Heart right ventricle (tissue), 16 donors: ENCODE results near the gene BRAF. TPM values are rescaled to one million over a fixed set of nuclear protein-coding genes. Genes with fewer than 3 reads are reported as not detected.

Experiments
- ATAC-seq, 8 donors: fragments of 200-7000 bp; cut with Tn5 transposase; one replicate each; pipeline ENCODE4 v1.9.1; 2020; ENCODE audit warnings: mild to moderate bottlenecking in 8 of 8, moderate library complexity in 8 of 8, moderate number of reproducible peaks in 1 of 8
- DNase-seq, 2 donors: peaks; one replicate each; pipeline ENCODE4 v3.0.0-alpha.2; 2020
- H3K27ac ChIP-seq, 10 donors: fragments of 200-600 bp; sonication (generic) in 2 of 10; one replicate each; pipeline versions ENCODE4 v1.5.0 to v1.8.0; 2020 to 2022; ENCODE audit warnings: mild to moderate bottlenecking in 3 of 10
- H3K27me3 ChIP-seq, 7 donors: fragments of 200-600 bp; one replicate each; pipeline ENCODE4 v1.8.0; 2021 to 2022; ENCODE audit warnings: mild to moderate bottlenecking in 2 of 7
- H3K36me3 ChIP-seq, 9 donors: fragments of 200-600 bp; sonication (generic) in 1 of 9; one replicate each; pipeline versions ENCODE4 v1.5.0 to v1.8.0; 2020 to 2022; ENCODE audit warnings: mild to moderate bottlenecking in 2 of 9
- H3K4me1 ChIP-seq, 9 donors: fragments of 200-600 bp; sonication (generic) in 1 of 9; one replicate each; pipeline versions ENCODE4 v1.5.0 to v1.8.0; 2020 to 2022; ENCODE audit warnings: mild to moderate bottlenecking in 4 of 9
- H3K4me3 ChIP-seq, 10 donors: fragments of 200-600 bp; sonication (generic) in 2 of 10; one replicate each; pipeline versions ENCODE4 v1.5.0 to v1.8.0; 2020 to 2022; ENCODE audit warnings: mild to moderate bottlenecking in 7 of 10, moderate library complexity in 2 of 10
- H3K9me3 ChIP-seq, 11 donors: fragments of 200-600 bp in 10 of 11; sonication (generic) in 2 of 11; one replicate each; pipeline versions ENCODE4 v1.5.0 to v1.8.0; 2013 to 2022; ENCODE audit warnings: mild to moderate bottlenecking in 2 of 11, control low read depth in 1 of 11, moderate library complexity in 1 of 11
- WGBS, 2 donors: extraction: QIAGEN DNeasy Blood & Tissue Kit; methylation state at CpG; one replicate each; pipeline ENCODE4 v1.1.7; 2013; ENCODE audit warnings: inconsistent platforms in 1 of 2; 5-methylcytosine and 5-hydroxymethylcytosine counted together
- intact Hi-C, 10 donors: fragments of 100-400 bp; cut with DNase I; formaldehyde crosslinking; loops; one replicate each; pipeline versions ENCODE4 v1.11.1 to v1.14.2; 2022
- long read RNA-seq, 3 donors: library from polyadenylated mRNA; unstranded; transcript quantifications; one replicate each; pipeline ENCODE4 v2.0.0, GENCODE V29; 2020 to 2021
- polyA plus RNA-seq, 2 donors: library from polyadenylated mRNA; stranded (reverse); fragments of 200-250 nt; gene quantifications; one replicate each; pipeline ENCODE4 v1.2.3, GENCODE V29; 2013
- total RNA-seq, 10 donors: library from RNA; stranded (reverse); fragmentation: NEBNext Ultra II Directional in 3 of 10; extraction: Animal tissue kit (Norgen Biotek cat#: 25700) in 3 of 10; gene quantifications; one replicate each; pipeline versions ENCODE4 v1.2.1 to v1.2.4, GENCODE V29; 2021 to 2023
- TF ChIP-seq, protein P1 (sequence below), 9 donors: fragments of 200-600 bp; sonication (generic) in 2 of 9; IDR thresholded peaks; one replicate each; pipeline versions ENCODE4 v1.5.0 to v1.8.0; 2021 to 2022; ENCODE audit warnings: antibody characterized with exemption in 9 of 9, mild to moderate bottlenecking in 5 of 9, moderate library complexity in 1 of 9
- donor health status: Arrhythmogenic right ventricular cardiomyopathy.
- donor health status: ischemic (EF 13 %, LVEDD 7.1; RV severe dilation, severe dysfunction).
- donor health status: healthy with polysubstance abuse.
- donor health status: DM: no; HTN: yes; CAD: no.
- donor health status: DM: no; HTN: no; CAD: no.
- donor health status: ischemic (EF 25% LVEDD 6.9; RV normal size, moderate dysfunction).
- donor health status: ischemic (EF 25% LVEDD 5.7; RV mildly dilated, moderate dysfunction).
- donor health status: healthy.
- donor health status: DM: yes; HTN: yes; CAD: no.
- donor health status: Ischemic cardiomyopathy.
- donor health status: ischemic (EF 35%, LVEDD 5.7; RV mildly dilated, moderate dysfunction).
- donor health status: nonischemic (EF 11% LVEDD 7.7; RV severe dilation, severe dysfunction).
- donor health status: DM: yes; HTN: yes; CAD: no.
- donor health status: PGD.
- donor health status: ischemic (EF 29% LVEDD 5.4; RV normal size, mild dysfunction).
- donor health status: nonischemic (EF 23%, LVEDD 6.1; RV moderate dilation, normal function).

BRAF gene
- total RNA-seq (10 to 100 TPM; 18.5 to 36.8 (median 24.2) TPM), polyA plus RNA-seq (1 to 10 TPM; 3.8 to 8.5 TPM)
- long read RNA-seq, donor 1, full-length matches to known transcripts, result 2 of 6 reads
- long read RNA-seq, donor 1, partial matches to known transcripts, result 3 of 6 reads
- long read RNA-seq, donor 1, other reads (novel, unspliced or antisense), result 1 of 6 reads
- long read RNA-seq, donor 2, full-length matches to known transcripts, result 6 of 11 reads
- long read RNA-seq, donor 2, partial matches to known transcripts, result 3 of 11 reads
- long read RNA-seq, donor 2, other reads (novel, unspliced or antisense), result 2 of 11 reads
- long read RNA-seq, donor 3, full-length matches to known transcripts, result 5 of 16 reads
- long read RNA-seq, donor 3, partial matches to known transcripts, result 3 of 16 reads
- long read RNA-seq, donor 3, other reads (novel, unspliced or antisense), result 8 of 16 reads

- intact Hi-C loops, result loop anchor here in 8 of 10 donors (5.0 to 10.0 kb wide), 6 partner anchors 87 to 230 kb away; partner anchors contain the start of genes MRPS33 (in 4 of the 8) and NDUFB2 (in 2 of the 8)
- H3K9me3 ChIP-seq, result peaks cover 0 to 4% (median 0%) of the 10 kb centered on the region in 11 donors
- ATAC-seq, result peak; percentile 83 to 94 (median 89)
- 0 to 1% methylated on average over 44 to 48 of the region's 56 CpGs for WGBS, 2 donors
- H3K4me3 ChIP-seq, result peak within 1 kb of the TSS; percentile 81 to 99 (median 96)
- DNase-seq, result peak; percentile 92 to 94
- no peaks in the 10 kb centered on the region for H3K27me3 ChIP-seq
- TF ChIP-seq, protein P1, sequence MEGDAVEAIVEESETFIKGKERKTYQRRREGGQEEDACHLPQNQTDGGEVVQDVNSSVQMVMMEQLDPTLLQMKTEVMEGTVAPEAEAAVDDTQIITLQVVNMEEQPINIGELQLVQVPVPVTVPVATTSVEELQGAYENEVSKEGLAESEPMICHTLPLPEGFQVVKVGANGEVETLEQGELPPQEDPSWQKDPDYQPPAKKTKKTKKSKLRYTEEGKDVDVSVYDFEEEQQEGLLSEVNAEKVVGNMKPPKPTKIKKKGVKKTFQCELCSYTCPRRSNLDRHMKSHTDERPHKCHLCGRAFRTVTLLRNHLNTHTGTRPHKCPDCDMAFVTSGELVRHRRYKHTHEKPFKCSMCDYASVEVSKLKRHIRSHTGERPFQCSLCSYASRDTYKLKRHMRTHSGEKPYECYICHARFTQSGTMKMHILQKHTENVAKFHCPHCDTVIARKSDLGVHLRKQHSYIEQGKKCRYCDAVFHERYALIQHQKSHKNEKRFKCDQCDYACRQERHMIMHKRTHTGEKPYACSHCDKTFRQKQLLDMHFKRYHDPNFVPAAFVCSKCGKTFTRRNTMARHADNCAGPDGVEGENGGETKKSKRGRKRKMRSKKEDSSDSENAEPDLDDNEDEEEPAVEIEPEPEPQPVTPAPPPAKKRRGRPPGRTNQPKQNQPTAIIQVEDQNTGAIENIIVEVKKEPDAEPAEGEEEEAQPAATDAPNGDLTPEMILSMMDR (IDR thresholded peaks at IDR 0.05), result no peak
- H3K27ac ChIP-seq, result peak within 1 kb of the TSS; percentile 96 to 100 (median 99)
- no peaks in the 10 kb centered on the region for H3K36me3 ChIP-seq
- peaks cover 5 to 45% (median 36%) of the 10 kb centered on the region in 9 donors for H3K4me1 ChIP-seq
Observed at GRCh38 chr7:140924821-140925421, at the start of gene BRAF. Gene BRAF (minus strand): TSS chr7:140924929. CDS start chr7:140924703, 226 bp downstream.

DNA sequence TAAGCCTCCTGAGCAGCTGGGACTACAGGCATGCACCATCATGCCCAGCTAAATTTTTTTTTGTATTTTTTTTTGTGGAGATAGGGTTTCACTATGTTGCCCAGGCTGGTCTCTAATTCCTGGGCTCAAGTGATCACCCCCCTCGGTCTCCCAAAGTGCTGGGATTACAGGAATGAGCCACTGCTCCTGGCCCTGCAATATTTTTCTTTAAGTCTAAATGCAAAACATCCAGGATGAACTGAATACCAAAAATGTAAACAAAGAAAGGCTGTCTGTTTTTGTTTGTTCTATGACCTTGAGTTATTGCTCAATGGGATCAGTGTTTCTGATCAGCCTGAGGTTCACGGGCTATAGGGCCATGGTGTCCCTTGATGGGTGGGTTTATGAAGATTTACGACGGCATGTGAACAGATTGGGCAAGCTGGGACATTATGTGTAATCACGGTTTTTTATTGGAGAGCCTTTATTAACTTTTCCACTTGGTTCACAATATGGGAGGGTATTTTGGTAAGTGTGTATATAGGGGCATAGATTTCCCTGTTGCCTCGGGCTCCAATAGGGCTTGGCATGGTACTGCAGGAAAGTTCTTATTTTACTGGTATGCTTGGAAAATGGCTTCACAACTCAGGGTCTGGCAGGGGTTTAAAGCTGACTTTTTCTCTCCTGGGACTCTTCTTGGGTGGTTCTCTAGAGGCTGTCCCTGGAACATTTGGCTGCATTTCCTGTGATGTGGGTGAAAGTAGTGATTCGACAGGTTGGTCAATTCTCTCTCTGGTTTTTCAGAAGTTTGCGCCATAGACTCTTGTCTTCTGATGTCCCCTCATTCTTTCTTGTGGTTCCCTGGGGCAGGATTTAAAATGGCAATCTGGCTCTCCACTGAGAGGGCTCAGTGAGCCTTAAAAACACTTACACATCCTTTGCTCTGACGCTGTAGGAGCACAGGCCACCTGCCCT, 48.4 kb upstream of the BRAF start:
- H3K27ac ChIP-seq, result no peak overlapping the region
- TF ChIP-seq, protein P1 (IDR thresholded peaks at IDR 0.05), result no peak
- no peak for DNase-seq
- no peak overlapping the region for H3K4me3 ChIP-seq
- no peak for ATAC-seq
- H3K27me3 ChIP-seq, result no peaks in the 10 kb centered on the region
- 83 to 90% methylated on average over 9 of the region's 9 CpGs for WGBS, 2 donors
- intact Hi-C loops, result no loop called here
- no peaks in the 10 kb centered on the region for H3K36me3 ChIP-seq
- no peaks in the 10 kb centered on the region for H3K4me1 ChIP-seq
- no peaks in the 10 kb centered on the region for H3K9me3 ChIP-seq

DNA sequence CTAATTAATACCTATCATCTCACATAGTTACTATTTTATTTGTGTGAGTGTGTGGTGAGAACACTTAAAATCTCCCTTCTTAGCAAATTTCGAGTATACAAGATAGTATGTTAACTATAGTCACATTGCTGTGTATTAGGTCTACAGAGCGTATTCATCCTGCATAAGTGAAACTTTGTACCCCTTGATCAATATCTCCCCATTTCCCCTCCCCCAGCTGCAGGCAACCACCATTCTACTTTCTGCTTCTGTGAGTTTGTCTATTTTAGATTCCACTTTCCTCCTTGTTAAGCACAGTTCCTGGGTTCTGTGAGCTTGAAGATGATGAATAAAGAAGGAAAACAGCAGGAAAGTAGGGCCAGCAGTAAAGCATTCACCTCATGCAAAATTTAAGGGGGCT, 47.6 kb upstream of the BRAF start:
- WGBS, 2 donors, result 80 to 84% methylated on average over 2 of the region's 2 CpGs
- intact Hi-C loops, result no loop called here
- Histone ChIP-seq H3K27ac (no peak overlapping the region), H3K9me3 (no peaks in the 10 kb centered on the region), H3K27me3 (no peaks in the 10 kb centered on the region), H3K36me3 (no peaks in the 10 kb centered on the region), H3K4me1 (no peaks in the 10 kb centered on the region), H3K4me3 (no peak overlapping the region)
- TF ChIP-seq, protein P1 (IDR thresholded peaks at IDR 0.05), result no peak
- ATAC-seq (no peak), DNase-seq (no peak)

GRCh38 chr7:140967438-140967837, 42.7 kb upstream of the BRAF start:
- H3K36me3 ChIP-seq, result no peaks in the 10 kb centered on the region
- no peaks in the 10 kb centered on the region for H3K27me3 ChIP-seq
- intact Hi-C loops, result loop anchor here in 1 of 10 donors (10.0 kb wide), 1 partner anchor 63 kb away; no protein-coding TSS in a partner anchor
- no peak overlapping the region for H3K27ac ChIP-seq
- no peaks in the 10 kb centered on the region for H3K4me1 ChIP-seq
- 59% methylated on average over 2 of the region's 2 CpGs for WGBS, 2 donors
- no peak overlapping the region for H3K4me3 ChIP-seq
- DNase-seq (no peak), ATAC-seq (no peak)
- peaks cover 0 to 5% (median 0%) of the 10 kb centered on the region in 11 donors for H3K9me3 ChIP-seq
- TF ChIP-seq, protein P1 (IDR thresholded peaks at IDR 0.05), result no peak
